ENCODE results near the gene ACBD6.

ACBD6 gene

GRCh38 chr1:180353945-180354344, 148.4 kb downstream of the ACBD6 start:
- peak overlapping the region; percentile 29 for H3K4me3 ChIP-seq
- peak; percentile 28 for DNase-seq (ENCODE audit: low read depth, low spot score)
- no peak for TF ChIP-seq EZH2 (IDR thresholded peaks at IDR 0.05)
- no peak for TF ChIP-seq FOXP2 (optimal IDR thresholded peaks at IDR 0.05; ENCODE audit: control extremely low read depth, extremely low read length, insufficient read depth)
- no peak for TF ChIP-seq POLR2AphosphoS5 (IDR thresholded peaks at IDR 0.05; ENCODE audit: borderline replicate concordance, low read depth, low read length)

GRCh38 chr1:180352588-180352987, 149.8 kb downstream of the ACBD6 start:
- no peak overlapping the region for H3K27ac ChIP-seq
- H3K9ac ChIP-seq (ENCODE audit: insufficient read length): no peak overlapping the region
- no peak for DNase-seq (ENCODE audit: low read depth, low spot score)
- TF ChIP-seq POLR2AphosphoS5 (IDR thresholded peaks at IDR 0.05; ENCODE audit: borderline replicate concordance, low read depth, low read length): no peak
- no peak for TF ChIP-seq EZH2 (IDR thresholded peaks at IDR 0.05)
- no peak for TF ChIP-seq FOXP2 (optimal IDR thresholded peaks at IDR 0.05; ENCODE audit: control extremely low read depth, extremely low read length, insufficient read depth)
- no peaks in the 10 kb centered on the region for H3K9me3 ChIP-seq (ENCODE audit: low read depth, low read length)
- no peak overlapping the region for H3K4me3 ChIP-seq
- no peaks in the 10 kb centered on the region for H3K36me3 ChIP-seq (ENCODE audit: insufficient read depth, low read length)

More at GRCh38 chr1:180353945-180354344, 148.4 kb downstream of the ACBD6 start:
- no peaks in the 10 kb centered on the region for H3K9me3 ChIP-seq (ENCODE audit: low read depth, low read length)
- H3K36me3 ChIP-seq (ENCODE audit: insufficient read depth, low read length): no peaks in the 10 kb centered on the region
- peak overlapping the region; percentile 40; the same call in 1 of the 2 replicates for H3K27ac ChIP-seq
- H3K9ac ChIP-seq (ENCODE audit: insufficient read length): no peak overlapping the region

- TF ChIP-seq FOXP2 (optimal IDR thresholded peaks at IDR 0.05; ENCODE audit: control extremely low read depth, extremely low read length, insufficient read depth) (no peak), EZH2 (IDR thresholded peaks at IDR 0.05) (no peak), POLR2AphosphoS5 (IDR thresholded peaks at IDR 0.05; ENCODE audit: borderline replicate concordance, low read depth, low read length) (no peak)
- H3K9me3 ChIP-seq (ENCODE audit: low read depth, low read length): no peaks in the 10 kb centered on the region
- H3K4me3 ChIP-seq: no peak overlapping the region
- no peak overlapping the region for H3K9ac ChIP-seq (ENCODE audit: insufficient read length)
- H3K27ac ChIP-seq: no peak overlapping the region
- no peak for DNase-seq (ENCODE audit: low read depth, low spot score)
- H3K36me3 ChIP-seq (ENCODE audit: insufficient read depth, low read length): no peaks in the 10 kb centered on the region
Observed at GRCh38 chr1:180352021-180352420, 150.4 kb downstream of the ACBD6 start.

GRCh38 chr1:180345148-180345547, 157.2 kb downstream of the ACBD6 start:
- no peak overlapping the region for H3K4me3 ChIP-seq
- H3K9me3 ChIP-seq (ENCODE audit: low read depth, low read length): no peaks in the 10 kb centered on the region
- H3K27ac ChIP-seq: no peak overlapping the region
- TF ChIP-seq POLR2AphosphoS5 (IDR thresholded peaks at IDR 0.05; ENCODE audit: borderline replicate concordance, low read depth, low read length) (no peak), EZH2 (IDR thresholded peaks at IDR 0.05) (no peak), FOXP2 (optimal IDR thresholded peaks at IDR 0.05; ENCODE audit: control extremely low read depth, extremely low read length, insufficient read depth) (no peak)
- no peak overlapping the region for H3K9ac ChIP-seq (ENCODE audit: insufficient read length)
- H3K36me3 ChIP-seq (ENCODE audit: insufficient read depth, low read length): no peaks in the 10 kb centered on the region
- no peak for DNase-seq (ENCODE audit: low read depth, low spot score)

GRCh38 chr1:180343921-180344769, 158.2 kb downstream of the ACBD6 start:
- H3K9ac ChIP-seq (ENCODE audit: insufficient read length): no peak overlapping the region
- TF ChIP-seq POLR2AphosphoS5 (IDR thresholded peaks at IDR 0.05; ENCODE audit: borderline replicate concordance, low read depth, low read length): no peak
- TF ChIP-seq EZH2 (IDR thresholded peaks at IDR 0.05): no peak
- H3K9me3 ChIP-seq (ENCODE audit: low read depth, low read length): no peaks in the 10 kb centered on the region
- H3K36me3 ChIP-seq (ENCODE audit: insufficient read depth, low read length): no peaks in the 10 kb centered on the region
- no peak overlapping the region for H3K4me3 ChIP-seq
- no peak overlapping the region for H3K27ac ChIP-seq
- no peak for DNase-seq (ENCODE audit: low read depth, low spot score)

GRCh38 chr1:180327089-180327488, 175.3 kb downstream of the ACBD6 start:
- no peak for DNase-seq (ENCODE audit: low read depth, low spot score)
- Histone ChIP-seq H3K36me3 (ENCODE audit: insufficient read depth, low read length) (no peaks in the 10 kb centered on the region), H3K4me3 (no peak overlapping the region), H3K9me3 (ENCODE audit: low read depth, low read length) (no peaks in the 10 kb centered on the region), H3K27ac (no peak overlapping the region), H3K9ac (ENCODE audit: insufficient read length) (no peak overlapping the region)
- TF ChIP-seq EZH2 (IDR thresholded peaks at IDR 0.05) (no peak), FOXP2 (optimal IDR thresholded peaks at IDR 0.05; ENCODE audit: control extremely low read depth, extremely low read length, insufficient read depth) (no peak), POLR2AphosphoS5 (IDR thresholded peaks at IDR 0.05; ENCODE audit: borderline replicate concordance, low read depth, low read length) (no peak)

- no peak for TF ChIP-seq FOXP2 (optimal IDR thresholded peaks at IDR 0.05; ENCODE audit: control extremely low read depth, extremely low read length, insufficient read depth)
- no peak for TF ChIP-seq POLR2AphosphoS5 (IDR thresholded peaks at IDR 0.05; ENCODE audit: borderline replicate concordance, low read depth, low read length)
- no peak for TF ChIP-seq EZH2 (IDR thresholded peaks at IDR 0.05)
- H3K9ac ChIP-seq (ENCODE audit: insufficient read length): no peak overlapping the region
- DNase-seq (ENCODE audit: low read depth, low spot score): no peak
- H3K4me3 ChIP-seq: no peak overlapping the region
- H3K36me3 ChIP-seq (ENCODE audit: insufficient read depth, low read length): no peaks in the 10 kb centered on the region
- H3K27ac ChIP-seq: no peak overlapping the region
- H3K9me3 ChIP-seq (ENCODE audit: low read depth, low read length): no peaks in the 10 kb centered on the region
Observed at GRCh38 chr1:180312926-180313325, 189.5 kb downstream of the ACBD6 start.

- Histone ChIP-seq H3K36me3 (ENCODE audit: insufficient read depth, low read length) (no peaks in the 10 kb centered on the region), H3K27ac (no peak overlapping the region), H3K9me3 (ENCODE audit: low read depth, low read length) (no peaks in the 10 kb centered on the region; the same call in 1 of the 2 replicates), H3K9ac (ENCODE audit: insufficient read length) (no peak overlapping the region), H3K4me3 (no peak overlapping the region)
- no peak for DNase-seq (ENCODE audit: low read depth, low spot score)
- no peak for TF ChIP-seq POLR2AphosphoS5 (IDR thresholded peaks at IDR 0.05; ENCODE audit: borderline replicate concordance, low read depth, low read length)
- TF ChIP-seq EZH2 (IDR thresholded peaks at IDR 0.05): no peak
- TF ChIP-seq FOXP2 (optimal IDR thresholded peaks at IDR 0.05; ENCODE audit: control extremely low read depth, extremely low read length, insufficient read depth): no peak
Observed at GRCh38 chr1:180311011-180311730, 191.2 kb downstream of the ACBD6 start.
